GM12878 (cell line): ENCODE data around the gene CHMP3. TPM values are rescaled to one million over a fixed set of nuclear protein-coding genes. Genes with fewer than 3 reads are reported as not detected.

Experiments used
- ATAC-seq: fragments of 200-7000 bp; cut with Tn5 transposase; 3 replicates; pipeline ENCODE4 v1.9.1; 2020; ENCODE audit warnings: mild to moderate bottlenecking, moderate library complexity
- BruUV-seq: library from RNA; stranded (reverse); fragments of 400-500 nt; replicated peaks from 2 replicates; lab custom pipeline; 2021; lab: Mats Ljungman, UMichigan
- CTCF ChIA-PET: fragments of 300-600 bp; sonication (Branson Sonifier 250); formaldehyde crosslinking; extraction: SDS; loops from one replicate; lab custom pipeline; 2021; ENCODE audit warnings: inconsistent platforms; lab: Yijun Ruan, JAX
- POLR2A ChIA-PET: fragments of 350-600 bp; formaldehyde crosslinking; extraction: SDS; loops from one replicate; lab custom pipeline; 2021; ENCODE audit warnings: inconsistent platforms; lab: Charles Lee
- RAD21 ChIA-PET: fragments of 300-600 bp; sonication (Branson Sonifier 250); formaldehyde crosslinking; loops from one replicate; lab custom pipeline; 2023; ENCODE audit warnings: antibody characterized with exemption; ENCODE audit not compliant: unreplicated experiment; lab: Charles Lee
- SMC1A ChIA-PET: fragments of 300-600 bp; sonication (Branson Sonifier 250); formaldehyde crosslinking; loops from one replicate; lab custom pipeline; 2023; ENCODE audit not compliant: unreplicated experiment, uncharacterized antibody; lab: Charles Lee
- DNase-seq: peaks from one replicate; pipeline ENCODE4 v3.0.0-alpha.2; 2011; ENCODE audit warnings: low read depth, low spot score
- FAIRE-seq: peaks from 3 replicates; lab custom pipeline; 2011; peaks lifted over from hg19 to GRCh38; lab: Jason Lieb, UNC
- H2AFZ ChIP-seq: 2 replicates; pipeline ENCODE4 v1.6.0; 2011; ENCODE audit warnings: low read depth, low read length, control low read depth; ENCODE audit not compliant: control insufficient read depth
- H3K27ac ChIP-seq: 2 replicates; pipeline ENCODE4 v1.5.1; 2011; ENCODE audit warnings: control low read depth; ENCODE audit not compliant: control insufficient read depth, insufficient read depth
- H3K27me3 ChIP-seq, 2 experiments: replicated peaks in 1 of 2; 2 replicates each; pipeline versions ENCODE4 v1.6.0 to v1.6.1; 2011; ENCODE audit warnings: low read length in 1 of 2; ENCODE audit not compliant: control insufficient read depth in 2 of 2, insufficient read depth in 2 of 2
- H3K36me3 ChIP-seq, 2 experiments: 2 replicates each; pipeline ENCODE4 v1.5.1; 2011; ENCODE audit warnings: low read length in 1 of 2; ENCODE audit not compliant: control insufficient read depth in 2 of 2, insufficient read depth in 2 of 2
- H3K4me1 ChIP-seq: 2 replicates; pipeline ENCODE4 v1.6.1; 2011; ENCODE audit warnings: mild to moderate bottlenecking, low read length, moderate library complexity, mixed read lengths; ENCODE audit not compliant: control insufficient read depth, insufficient read depth
- H3K4me2 ChIP-seq: 2 replicates; pipeline ENCODE4 v1.6.0; 2011; ENCODE audit warnings: control low read depth; ENCODE audit not compliant: control insufficient read depth, insufficient read depth
- H3K4me3 ChIP-seq: fragments of 200-600 bp; sonication (generic); 2 replicates; pipeline ENCODE4 v1.5.1; 2016
- H3K79me2 ChIP-seq: 2 replicates; pipeline ENCODE4 v1.6.0; 2011; ENCODE audit warnings: low read length; ENCODE audit not compliant: control insufficient read depth, insufficient read depth
- H3K9ac ChIP-seq: 2 replicates; pipeline ENCODE4 v1.8.0; 2011; ENCODE audit warnings: low read length, control low read depth, mixed read lengths; ENCODE audit not compliant: control insufficient read depth, insufficient read depth
- H3K9me3 ChIP-seq: replicated peaks from 3 replicates; pipeline ENCODE4 v1.5.1; 2011; ENCODE audit warnings: mild to moderate bottlenecking, low read length; ENCODE audit not compliant: control insufficient read depth, insufficient read depth
- H4K20me1 ChIP-seq: 2 replicates; pipeline ENCODE4 v1.6.0; 2011; ENCODE audit not compliant: control insufficient read depth, insufficient read depth
- BACH1 ChIP-seq: fragments of 450-650 bp; IDR thresholded peaks from 2 replicates; pipeline ENCODE4 v1.6.1; 2017; ENCODE audit warnings: mild to moderate bottlenecking, borderline replicate concordance
- MTA2 ChIP-seq: fragments of 450-650 bp; IDR thresholded peaks from 2 replicates; pipeline ENCODE4 v1.6.1; 2016; ENCODE audit warnings: low read depth, mild to moderate bottlenecking, moderate library complexity
- NFXL1 ChIP-seq: fragments of 450-650 bp; IDR thresholded peaks from 2 replicates; pipeline ENCODE4 v1.6.1; 2017; ENCODE audit warnings: antibody characterized with exemption, mild to moderate bottlenecking, borderline replicate concordance
- NR2C1 ChIP-seq: fragments of 450-650 bp; IDR thresholded peaks from 2 replicates; pipeline ENCODE4 v1.6.1; 2017; ENCODE audit warnings: antibody characterized with exemption, mild to moderate bottlenecking, moderate library complexity
- PAX8 ChIP-seq: fragments of 450-650 bp; IDR thresholded peaks from 2 replicates; pipeline ENCODE4 v1.6.1; 2017; ENCODE audit warnings: mild to moderate bottlenecking, moderate library complexity
- RELA ChIP-seq: fragments of 450-650 bp; IDR thresholded peaks from 2 replicates; pipeline ENCODE4 v1.8.0; 2014; ENCODE audit warnings: borderline replicate concordance; ENCODE audit not compliant: partially characterized antibody
- SIN3A ChIP-seq: IDR thresholded peaks from 2 replicates; pipeline ENCODE4 v1.6.1; 2012; ENCODE audit warnings: low read depth, low read length, improper control_type of control experiment
- SP1 ChIP-seq: IDR thresholded peaks from one replicate; pipeline ENCODE4 v1.6.1; 2011; ENCODE audit warnings: low read depth, low read length
- TBL1XR1 ChIP-seq: IDR thresholded peaks from 2 replicates; pipeline ENCODE4 v1.6.1; 2012; ENCODE audit warnings: low read depth, low read length, improper control_type of control experiment
- WGBS: methylation state at CpG from one replicate; pipeline ENCODE4 v1.1.6; 2016; ENCODE audit warnings: low lambda C conversion rate; ENCODE audit not compliant: insufficient replicate concordance, insufficient coverage; ENCODE audit errors: missing lambda C conversion rate; 5-methylcytosine and 5-hydroxymethylcytosine counted together
- in situ Hi-C: fragments of 300-500 bp; cut with MboI; formaldehyde crosslinking; loops from 9 replicates; pipeline ENCODE4 v1.14.3; 2018; ENCODE audit warnings: mixed read lengths
- intact Hi-C: fragments of 100-400 bp; cut with micrococcal nuclease; formaldehyde crosslinking; loops from one replicate; pipeline ENCODE4 v1.14.2; 2022; ENCODE audit not compliant: unreplicated experiment
- polyA plus RNA-seq, 11 experiments: library from polyadenylated mRNA; depleted of rRNA in 4 of 11; unstranded in 6 of 11; stranded (reverse) in 5 of 11; fragments of >200 nt; fragmentation: Nextera tagmentation in 4 of 11; fragmentation: Illumina TruSeq in 1 of 11; extraction: Ambion mirVana in 4 of 11; extraction: Trizol in 1 of 11; gene quantifications; 1 replicate in 1 of 11; 2 replicates in 10 of 11; pipeline versions ENCODE4 v1.2.1 to v1.2.3, GENCODE V29; 2011 to 2016; ENCODE audit warnings: inconsistent platforms in 2 of 11, missing spikeins in 2 of 11, low read depth in 1 of 11
- total RNA-seq, 4 experiments: library from RNA; depleted of rRNA in 3 of 4; stranded (reverse); fragments of >200 nt in 3 of 4; fragmentation: Illumina TruSeq in 1 of 4; extraction: Trizol in 1 of 4; gene quantifications; 2 replicates each; pipeline versions ENCODE4 v1.2.1 to v1.2.3, GENCODE V29; 2013 to 2021
- TF ChIP-seq, protein P1 (sequence below): IDR thresholded peaks from 2 replicates; pipeline ENCODE4 v1.6.1; 2012; ENCODE audit warnings: mild to moderate bottlenecking, low read depth, low read length
- TF ChIP-seq, protein P2 (sequence below), 3 experiments: IDR thresholded peaks in 2 of 3; conservative IDR thresholded peaks in 1 of 3; 2 replicates each; pipeline ENCODE4 v1.5.1; 2011; ENCODE audit warnings: low read depth in 3 of 3, low read length in 3 of 3, mild to moderate bottlenecking in 3 of 3, control low read depth in 2 of 3, moderate library complexity in 2 of 3, inconsistent platforms in 1 of 3, mixed read lengths in 1 of 3; ENCODE audit not compliant: control insufficient read depth in 2 of 3, insufficient read depth in 1 of 3; ENCODE audit errors: extremely low read depth in 1 of 3

Gene CHMP3
- total and polyA plus RNA-seq, 10 of the 15 experiments (the other 5 are each of a cell fraction or from before 2014, with no cell fraction given) = 22.5 to 56.8 (median 32.5) TPM

- POLR2A ChIA-PET = interaction anchor here (0.6 kb wide), 1 partner anchor 290 kb away, joined by 3 read pairs; no protein-coding TSS in a partner anchor
- in situ Hi-C loops (no loop called here), intact Hi-C loops (no loop called here)
- Histone ChIP-seq H3K36me3 (peaks cover 13 to 46% of the 10 kb centered on the region in 2 experiments), H3K27ac (no peak overlapping the region), H2AFZ (no peak overlapping the region), H3K4me1 (no peaks in the 10 kb centered on the region), H3K9me3 (no peaks in the 10 kb centered on the region), H3K27me3 (no peaks in the 10 kb centered on the region), H3K79me2 (no peaks in the 10 kb centered on the region), H3K9ac (no peak overlapping the region), H3K4me3 (no peak overlapping the region), H3K4me2 (no peak overlapping the region), H4K20me1 (no peaks in the 10 kb centered on the region)
- no peak for ATAC-seq
- TF ChIP-seq RELA (no peak), PAX8 (no peak), NR2C1 (no peak), NFXL1 (no peak), BACH1 (no peak), MTA2 (no peak), SP1 (no peak), SIN3A (no peak), TBL1XR1 (no peak)
- TF ChIP-seq, protein P1, sequence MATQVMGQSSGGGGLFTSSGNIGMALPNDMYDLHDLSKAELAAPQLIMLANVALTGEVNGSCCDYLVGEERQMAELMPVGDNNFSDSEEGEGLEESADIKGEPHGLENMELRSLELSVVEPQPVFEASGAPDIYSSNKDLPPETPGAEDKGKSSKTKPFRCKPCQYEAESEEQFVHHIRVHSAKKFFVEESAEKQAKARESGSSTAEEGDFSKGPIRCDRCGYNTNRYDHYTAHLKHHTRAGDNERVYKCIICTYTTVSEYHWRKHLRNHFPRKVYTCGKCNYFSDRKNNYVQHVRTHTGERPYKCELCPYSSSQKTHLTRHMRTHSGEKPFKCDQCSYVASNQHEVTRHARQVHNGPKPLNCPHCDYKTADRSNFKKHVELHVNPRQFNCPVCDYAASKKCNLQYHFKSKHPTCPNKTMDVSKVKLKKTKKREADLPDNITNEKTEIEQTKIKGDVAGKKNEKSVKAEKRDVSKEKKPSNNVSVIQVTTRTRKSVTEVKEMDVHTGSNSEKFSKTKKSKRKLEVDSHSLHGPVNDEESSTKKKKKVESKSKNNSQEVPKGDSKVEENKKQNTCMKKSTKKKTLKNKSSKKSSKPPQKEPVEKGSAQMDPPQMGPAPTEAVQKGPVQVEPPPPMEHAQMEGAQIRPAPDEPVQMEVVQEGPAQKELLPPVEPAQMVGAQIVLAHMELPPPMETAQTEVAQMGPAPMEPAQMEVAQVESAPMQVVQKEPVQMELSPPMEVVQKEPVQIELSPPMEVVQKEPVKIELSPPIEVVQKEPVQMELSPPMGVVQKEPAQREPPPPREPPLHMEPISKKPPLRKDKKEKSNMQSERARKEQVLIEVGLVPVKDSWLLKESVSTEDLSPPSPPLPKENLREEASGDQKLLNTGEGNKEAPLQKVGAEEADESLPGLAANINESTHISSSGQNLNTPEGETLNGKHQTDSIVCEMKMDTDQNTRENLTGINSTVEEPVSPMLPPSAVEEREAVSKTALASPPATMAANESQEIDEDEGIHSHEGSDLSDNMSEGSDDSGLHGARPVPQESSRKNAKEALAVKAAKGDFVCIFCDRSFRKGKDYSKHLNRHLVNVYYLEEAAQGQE = no peak
- TF ChIP-seq, protein P2, sequence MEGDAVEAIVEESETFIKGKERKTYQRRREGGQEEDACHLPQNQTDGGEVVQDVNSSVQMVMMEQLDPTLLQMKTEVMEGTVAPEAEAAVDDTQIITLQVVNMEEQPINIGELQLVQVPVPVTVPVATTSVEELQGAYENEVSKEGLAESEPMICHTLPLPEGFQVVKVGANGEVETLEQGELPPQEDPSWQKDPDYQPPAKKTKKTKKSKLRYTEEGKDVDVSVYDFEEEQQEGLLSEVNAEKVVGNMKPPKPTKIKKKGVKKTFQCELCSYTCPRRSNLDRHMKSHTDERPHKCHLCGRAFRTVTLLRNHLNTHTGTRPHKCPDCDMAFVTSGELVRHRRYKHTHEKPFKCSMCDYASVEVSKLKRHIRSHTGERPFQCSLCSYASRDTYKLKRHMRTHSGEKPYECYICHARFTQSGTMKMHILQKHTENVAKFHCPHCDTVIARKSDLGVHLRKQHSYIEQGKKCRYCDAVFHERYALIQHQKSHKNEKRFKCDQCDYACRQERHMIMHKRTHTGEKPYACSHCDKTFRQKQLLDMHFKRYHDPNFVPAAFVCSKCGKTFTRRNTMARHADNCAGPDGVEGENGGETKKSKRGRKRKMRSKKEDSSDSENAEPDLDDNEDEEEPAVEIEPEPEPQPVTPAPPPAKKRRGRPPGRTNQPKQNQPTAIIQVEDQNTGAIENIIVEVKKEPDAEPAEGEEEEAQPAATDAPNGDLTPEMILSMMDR (IDR thresholded peaks at IDR 0.05 in 2 of 3, conservative IDR thresholded peaks at IDR 0.05 in 1 of 3; ENCODE audit: control insufficient read depth in 2 of 3, extremely low read depth in 1 of 3, insufficient read depth in 1 of 3, low read depth in 3 of 3, low read length in 3 of 3) = no peak
- CTCF ChIA-PET = no interaction called here
- no peak for DNase-seq
- 90% methylated on average over 3 of the region's 3 CpGs for WGBS
- FAIRE-seq = no peak
- BruUV-seq = no TSS peak
- SMC1A ChIA-PET = interaction anchor here (0.8 to 1.8 kb wide), 2 partner anchors 10 to 21 kb away, joined by 4 to 6 read pairs; no protein-coding TSS in a partner anchor
- RAD21 ChIA-PET = no interaction called here
Observed at GRCh38 chr2:86476918-86477317, 86.3 kb downstream of the CHMP3 start.
